Measurements from ENCODE around the gene STK11IP.
"Not testable (repeated sequence)": the region's sequence is repeated elsewhere in the genome, so short reads cannot be mapped to it uniquely, and the experiment has no call there.

STK11IP gene

DNA sequence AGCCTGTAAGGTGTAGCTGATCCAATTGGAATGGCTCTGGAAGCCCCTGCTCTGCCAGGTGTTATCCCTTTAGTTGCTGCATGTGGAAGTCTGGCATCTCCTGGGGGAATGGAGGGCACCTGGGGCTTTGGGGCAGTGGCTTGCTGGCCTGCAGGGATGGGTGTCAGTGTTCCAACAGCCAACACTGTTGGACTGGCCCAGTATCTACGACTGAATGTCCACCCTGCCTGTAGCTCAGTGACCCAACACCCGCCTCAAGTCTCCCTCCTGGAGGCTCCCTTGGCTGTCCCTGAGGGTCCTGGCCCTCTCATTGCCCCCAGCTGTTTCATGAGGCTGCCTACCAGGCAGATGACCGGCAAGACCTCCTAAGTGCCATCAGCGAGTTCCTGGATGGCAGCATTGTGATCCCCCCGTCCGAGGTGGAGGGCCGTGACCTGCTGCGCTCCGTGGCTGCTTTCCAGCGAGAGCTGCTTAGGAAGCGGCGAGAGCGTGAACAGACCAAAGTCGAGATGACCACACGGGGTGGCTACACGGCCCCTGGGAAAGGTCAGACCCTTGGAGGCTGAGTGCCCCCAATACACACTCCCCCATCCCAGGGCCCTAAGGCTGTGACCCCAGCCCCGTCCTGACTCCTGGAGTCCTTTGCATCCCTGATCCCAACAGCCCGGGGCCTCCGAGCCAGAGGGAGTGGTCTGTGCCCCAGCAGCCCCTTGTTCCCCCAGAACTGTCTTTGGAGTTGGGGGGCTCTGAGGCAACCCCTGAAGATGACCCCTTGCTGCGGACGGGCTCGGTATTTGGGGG lies 37.5 kb downstream of the STK11IP start:
- no peak for DNase-seq

DNA sequence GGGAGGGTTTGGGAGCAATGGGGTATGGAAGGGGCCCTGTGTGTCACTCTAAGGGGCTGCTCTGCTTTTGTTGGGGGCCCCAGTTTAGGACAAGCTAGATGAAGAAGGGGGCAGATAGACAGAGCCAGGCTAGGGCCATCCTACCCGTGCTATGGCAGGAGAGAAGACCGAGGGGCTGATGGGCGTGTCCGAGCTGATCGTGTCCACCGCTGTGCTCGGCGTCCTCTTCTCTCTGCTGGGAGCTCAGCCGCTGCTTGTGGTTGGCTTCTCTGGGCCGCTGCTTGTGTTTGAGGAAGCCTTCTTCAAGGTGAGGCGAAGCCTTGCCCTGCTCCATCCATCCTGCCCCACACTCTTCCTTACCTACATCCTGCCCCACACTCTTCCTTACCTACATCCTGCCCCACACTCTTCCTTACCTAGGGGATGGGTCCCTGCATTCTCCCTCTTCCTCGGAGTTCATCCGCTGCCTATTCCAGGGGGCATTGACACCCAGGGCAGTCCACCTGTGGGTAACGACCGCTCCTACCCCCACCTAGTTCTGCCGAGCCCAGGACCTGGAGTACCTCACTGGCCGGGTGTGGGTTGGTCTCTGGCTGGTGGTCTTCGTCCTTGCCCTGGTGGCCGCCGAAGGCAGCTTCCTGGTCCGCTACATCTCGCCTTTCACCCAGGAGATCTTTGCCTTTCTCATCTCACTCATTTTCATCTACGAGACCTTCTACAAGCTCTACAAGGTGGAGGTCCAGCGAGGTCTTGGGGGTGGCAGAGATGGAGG lies 38.7 kb downstream of the STK11IP start:
- DNase-seq: no peak

DNA sequence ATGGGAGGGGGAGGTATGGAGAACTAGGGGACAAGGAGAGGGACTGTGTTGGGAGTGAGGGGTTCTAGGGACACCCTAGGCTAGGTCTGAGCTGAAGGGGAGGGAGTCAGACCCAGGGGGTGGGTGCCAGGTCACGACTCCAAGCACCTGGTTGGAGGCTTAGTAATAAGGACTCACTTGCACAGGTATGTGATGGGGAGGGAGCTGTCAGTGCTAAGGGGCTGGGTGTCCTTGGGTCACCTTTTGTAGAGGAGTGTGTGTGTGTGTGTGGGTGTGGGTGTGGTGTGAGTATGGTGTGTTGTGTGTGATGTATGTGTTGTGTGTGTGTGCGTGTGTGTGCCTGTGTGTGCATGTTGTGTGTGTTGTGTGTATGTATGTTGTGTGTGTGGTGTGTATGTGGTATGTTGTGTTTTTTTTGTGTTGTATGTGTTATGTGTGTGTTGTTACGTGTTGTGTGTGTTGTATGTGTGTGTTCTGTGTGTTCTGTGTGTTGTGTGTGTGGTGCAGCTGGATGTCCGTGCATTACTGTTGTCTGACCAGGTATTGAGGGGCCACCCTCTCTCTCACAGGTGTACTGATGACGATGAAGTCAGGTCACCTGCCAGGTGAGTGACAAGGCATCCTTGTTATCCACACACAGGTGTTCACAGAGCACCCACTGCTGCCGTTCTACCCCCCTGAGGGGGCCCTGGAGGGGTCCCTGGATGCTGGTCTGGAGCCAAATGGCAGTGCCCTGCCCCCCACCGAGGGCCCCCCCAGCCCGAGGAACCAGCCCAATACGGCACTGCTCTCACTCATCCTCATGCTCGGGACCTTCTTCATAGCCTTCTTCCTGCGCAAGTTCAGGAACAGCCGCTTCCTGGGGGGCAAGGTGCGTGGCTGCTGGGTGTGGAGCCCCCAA lies 39.5 kb downstream of the STK11IP start:
- DNase-seq: no peak

DNA sequence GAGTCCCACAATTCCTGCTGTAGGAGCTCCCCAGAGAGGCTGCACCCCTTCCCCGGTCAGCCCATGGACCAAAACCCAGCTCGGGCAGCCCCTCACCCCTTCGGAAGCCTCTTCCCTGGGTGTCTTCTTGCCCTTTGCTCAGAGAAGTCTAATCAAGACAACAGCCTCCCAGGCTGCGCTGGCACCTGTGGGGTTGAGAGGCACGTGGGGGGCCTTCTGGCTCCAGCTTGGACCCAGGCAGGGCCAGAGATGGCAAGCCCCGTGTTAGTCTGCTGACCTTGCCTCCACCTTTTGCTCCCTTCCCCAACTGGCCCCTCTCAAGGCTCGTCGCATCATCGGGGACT lies 40.2 kb downstream of the STK11IP start:
- DNase-seq: no peak

DNA sequence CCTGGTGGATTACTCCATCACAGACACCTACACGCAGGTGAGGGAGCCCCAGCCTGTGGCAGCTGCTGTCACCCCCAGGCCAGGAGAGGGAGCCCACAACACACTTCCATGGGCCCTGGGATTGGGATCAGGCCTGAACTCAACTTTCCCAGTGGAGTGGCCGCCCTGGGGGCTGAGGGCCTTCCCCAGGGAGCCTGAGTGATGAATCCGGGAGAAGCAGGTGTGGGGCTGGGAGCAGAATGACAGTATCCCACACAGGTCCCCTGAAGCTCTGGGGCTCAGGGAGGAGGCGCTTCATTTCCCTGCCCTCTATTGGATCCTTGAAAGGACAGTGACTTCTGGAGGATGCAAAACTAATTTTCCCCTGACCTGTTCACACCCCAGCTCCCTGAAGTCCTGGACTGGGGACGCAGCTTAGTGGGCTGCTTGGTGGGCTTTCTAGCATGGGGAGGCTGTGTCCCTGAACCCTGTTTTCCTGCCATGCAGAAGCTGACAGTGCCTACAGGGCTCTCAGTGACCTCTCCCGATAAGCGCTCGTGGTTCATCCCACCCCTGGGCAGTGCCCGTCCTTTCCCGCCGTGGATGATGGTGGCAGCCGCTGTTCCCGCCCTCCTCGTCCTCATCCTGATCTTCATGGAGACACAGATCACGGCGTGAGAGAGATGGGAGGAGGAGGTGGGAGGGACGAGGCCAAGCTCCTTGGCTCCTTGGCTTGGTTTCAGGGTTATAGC lies 40.7 kb downstream of the STK11IP start:
- DNase-seq: no peak

DNA sequence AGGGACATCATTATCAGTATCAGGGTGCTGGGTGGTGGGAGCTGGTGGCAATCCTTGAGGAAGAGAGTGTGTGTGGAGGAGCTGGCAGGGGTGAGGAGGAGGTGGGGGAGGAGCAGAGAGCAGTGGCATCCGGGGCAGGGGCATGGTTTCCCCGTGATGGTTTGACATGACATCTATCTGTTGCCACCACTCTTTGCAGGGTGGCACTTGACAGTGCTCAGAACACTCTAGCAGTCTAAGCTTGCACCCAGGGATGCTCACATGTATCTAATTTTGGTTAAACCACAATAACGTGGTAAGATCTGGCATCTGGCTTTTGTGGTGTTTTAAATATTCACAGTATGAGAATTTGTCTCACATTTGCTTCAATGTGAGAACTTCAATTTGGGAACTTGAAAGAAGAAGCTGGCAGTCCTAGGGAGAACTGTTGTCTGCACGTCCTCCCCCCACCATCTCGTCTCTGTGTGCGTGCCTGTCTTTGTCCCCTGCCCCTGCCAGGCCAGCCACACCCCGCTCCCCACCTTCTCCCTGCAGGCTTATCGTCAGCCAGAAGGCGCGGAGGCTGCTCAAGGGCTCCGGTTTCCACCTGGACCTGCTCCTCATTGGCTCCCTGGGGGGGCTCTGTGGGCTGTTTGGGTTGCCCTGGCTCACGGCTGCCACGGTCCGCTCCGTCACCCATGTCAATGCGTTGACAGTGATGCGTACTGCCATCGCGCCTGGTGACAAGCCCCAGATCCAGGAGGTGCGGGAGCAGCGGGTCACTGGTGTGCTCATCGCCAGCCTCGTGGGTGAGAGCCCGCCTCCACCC lies 41.5 kb downstream of the STK11IP start:
- DNase-seq: no peak

DNA sequence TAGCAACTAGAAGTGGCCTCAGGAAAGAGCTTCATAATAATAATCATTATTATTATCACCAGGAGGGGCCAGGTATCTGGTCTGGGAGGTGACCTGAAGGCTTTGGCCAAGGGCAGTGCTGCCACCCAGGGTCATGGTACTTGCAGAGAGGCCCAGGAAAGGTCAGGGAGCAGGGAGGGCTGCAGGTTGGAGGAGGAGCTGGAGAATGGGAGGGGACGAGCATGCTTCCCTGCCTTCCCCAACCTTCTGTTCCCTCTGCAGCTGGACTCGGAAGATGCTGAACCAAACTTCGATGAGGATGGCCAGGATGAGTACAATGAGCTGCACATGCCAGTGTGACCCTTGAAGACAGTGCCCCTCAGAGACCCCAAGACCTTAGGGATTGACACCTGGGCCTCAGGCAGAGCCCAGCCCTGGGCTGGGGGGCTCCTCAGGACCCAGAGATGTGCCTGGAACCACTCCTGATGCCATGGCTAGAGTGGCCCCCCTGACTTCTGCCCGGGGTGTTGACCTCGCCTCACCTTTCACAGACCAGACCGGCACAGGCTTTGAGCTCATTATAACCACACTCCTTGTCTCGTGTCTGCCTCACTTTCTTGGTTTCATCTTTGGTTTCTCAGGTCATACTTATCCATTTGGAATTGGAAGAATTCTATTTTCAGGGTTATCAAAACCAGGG lies 43.9 kb downstream of the STK11IP start:
- no peak for DNase-seq

DNA sequence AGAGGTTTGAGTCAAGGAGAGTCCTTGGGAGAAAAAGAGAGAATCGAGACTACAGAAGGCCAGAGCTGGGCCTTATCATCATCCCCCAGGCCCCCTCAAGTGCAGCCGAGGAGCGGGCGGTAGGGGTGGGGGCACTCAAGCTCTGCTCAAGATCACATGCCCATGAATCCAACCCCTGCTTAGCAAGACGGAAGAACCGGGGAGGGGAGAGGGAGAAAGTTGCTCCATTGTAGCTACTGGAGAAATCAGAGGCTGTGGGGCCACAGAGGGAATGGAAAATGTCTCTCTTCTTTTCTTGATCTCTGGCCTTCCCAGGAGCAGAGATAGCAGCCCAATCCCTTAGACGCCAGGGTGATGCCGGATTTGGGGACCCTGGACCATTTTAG lies 44.4 kb downstream of the STK11IP start:
- no peak for DNase-seq

DNA sequence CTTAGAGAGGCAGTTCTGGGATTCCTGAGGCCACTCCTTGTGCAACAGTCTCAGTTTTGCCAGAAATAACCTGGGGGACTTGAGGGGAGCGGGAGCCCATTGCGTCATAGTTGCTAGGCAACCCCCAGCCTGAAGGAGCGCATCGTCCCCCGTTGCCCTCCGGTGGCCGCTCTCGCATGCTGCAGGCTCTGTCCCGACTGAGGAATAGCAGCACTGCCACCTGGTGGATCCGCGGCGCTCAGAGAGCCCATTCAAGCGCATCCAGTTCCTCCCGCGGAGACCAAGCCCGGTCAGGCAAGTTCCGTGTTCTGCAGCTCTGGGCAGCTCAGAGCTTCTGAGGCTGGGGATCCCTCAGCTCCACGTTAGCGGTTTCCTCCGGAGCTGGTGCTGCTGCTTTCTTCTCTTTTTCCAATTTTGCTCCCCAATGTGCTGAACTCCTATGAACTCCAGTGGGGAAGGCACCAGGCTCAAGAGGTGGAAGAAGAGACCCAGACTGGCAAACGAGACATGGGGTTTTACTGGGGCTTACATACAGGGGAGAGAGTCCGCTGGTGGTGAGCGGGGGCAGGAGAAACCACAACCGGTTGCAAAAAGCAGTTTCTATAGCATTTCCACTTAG lies 44.9 kb downstream of the STK11IP start:
- peak; percentile 91 for DNase-seq

DNA sequence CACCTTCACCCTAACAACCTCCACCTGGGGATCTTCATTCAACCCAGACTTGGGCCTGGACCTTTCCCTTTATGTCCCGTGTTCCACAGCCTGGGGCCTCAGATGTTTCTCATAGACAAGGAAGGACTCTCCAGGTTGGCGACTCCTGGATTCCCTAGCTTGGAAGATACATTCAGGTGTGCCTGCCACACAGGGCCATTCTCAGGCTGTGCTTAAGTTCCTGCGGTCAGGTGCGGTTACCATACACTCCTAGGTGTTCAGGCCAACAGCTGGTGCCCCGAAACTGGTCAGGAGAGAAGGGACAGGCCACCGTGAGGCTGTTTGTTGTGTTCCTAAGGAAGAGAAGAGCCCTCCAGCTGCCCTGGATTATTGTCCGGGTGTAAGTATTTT lies 45.4 kb downstream of the STK11IP start:
- DNase-seq: no peak

DNA sequence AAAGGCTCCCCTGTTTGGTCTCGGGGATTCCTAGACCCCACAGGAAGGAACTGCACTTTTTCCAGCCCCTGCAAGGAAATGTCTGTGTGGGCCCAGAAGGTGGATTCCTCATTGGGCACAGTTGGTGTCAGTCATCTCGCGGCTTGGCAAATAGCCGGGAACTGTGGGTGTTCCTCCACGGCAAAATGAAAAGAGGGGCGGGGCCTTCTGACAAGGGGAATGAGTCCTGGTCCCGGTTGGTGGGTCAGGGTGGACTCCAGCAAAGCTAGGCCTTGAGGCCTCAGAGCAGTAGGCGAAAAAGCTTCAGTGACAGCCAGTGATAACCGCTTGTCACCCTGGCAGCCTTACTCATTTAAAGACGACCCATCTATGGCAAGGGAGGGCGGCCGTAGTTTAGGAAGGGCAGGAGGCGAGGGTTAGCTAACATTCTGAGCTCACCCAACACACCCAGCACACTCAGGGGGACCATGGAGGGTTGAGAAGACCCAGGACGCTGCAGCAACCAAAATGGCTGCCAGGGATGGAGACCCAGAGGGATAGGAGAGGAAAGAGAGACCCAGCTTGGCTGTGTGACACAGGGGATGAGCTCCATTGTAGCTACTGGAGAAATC lies 46.2 kb downstream of the STK11IP start:
- no peak for DNase-seq

DNA sequence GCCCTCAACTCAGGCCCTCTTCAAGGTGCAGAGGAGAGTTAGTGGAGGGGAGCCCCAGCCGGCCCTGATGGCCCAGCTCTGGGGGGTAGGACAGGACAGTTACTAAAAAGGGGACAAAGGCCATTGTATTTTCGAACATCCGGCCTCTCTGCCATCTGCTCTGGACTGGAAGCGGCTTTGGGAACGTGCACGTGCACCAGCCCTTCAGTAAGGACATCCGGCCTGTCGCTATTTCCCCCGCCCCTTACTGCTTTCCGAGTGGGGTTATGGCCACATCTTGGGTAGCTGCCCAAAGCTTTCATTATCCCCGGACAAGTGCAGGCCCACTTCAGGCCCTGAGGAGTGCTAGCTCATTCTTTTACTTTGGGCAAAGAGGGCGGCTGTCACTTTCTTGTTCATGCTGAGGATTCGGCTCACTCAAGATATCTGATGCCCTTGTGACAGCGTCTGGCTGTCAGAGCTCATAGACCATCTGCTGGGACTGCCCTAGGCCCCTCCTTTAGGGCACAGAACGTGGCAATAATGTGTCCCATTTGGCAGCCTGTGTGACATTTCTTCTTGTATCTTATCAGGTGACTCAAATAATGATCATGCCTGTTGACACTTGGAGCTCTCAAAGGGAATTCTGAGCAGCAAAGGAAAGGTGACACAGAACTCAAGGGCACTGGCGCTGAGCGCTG lies 47.3 kb downstream of the STK11IP start:
- no peak for DNase-seq

DNA sequence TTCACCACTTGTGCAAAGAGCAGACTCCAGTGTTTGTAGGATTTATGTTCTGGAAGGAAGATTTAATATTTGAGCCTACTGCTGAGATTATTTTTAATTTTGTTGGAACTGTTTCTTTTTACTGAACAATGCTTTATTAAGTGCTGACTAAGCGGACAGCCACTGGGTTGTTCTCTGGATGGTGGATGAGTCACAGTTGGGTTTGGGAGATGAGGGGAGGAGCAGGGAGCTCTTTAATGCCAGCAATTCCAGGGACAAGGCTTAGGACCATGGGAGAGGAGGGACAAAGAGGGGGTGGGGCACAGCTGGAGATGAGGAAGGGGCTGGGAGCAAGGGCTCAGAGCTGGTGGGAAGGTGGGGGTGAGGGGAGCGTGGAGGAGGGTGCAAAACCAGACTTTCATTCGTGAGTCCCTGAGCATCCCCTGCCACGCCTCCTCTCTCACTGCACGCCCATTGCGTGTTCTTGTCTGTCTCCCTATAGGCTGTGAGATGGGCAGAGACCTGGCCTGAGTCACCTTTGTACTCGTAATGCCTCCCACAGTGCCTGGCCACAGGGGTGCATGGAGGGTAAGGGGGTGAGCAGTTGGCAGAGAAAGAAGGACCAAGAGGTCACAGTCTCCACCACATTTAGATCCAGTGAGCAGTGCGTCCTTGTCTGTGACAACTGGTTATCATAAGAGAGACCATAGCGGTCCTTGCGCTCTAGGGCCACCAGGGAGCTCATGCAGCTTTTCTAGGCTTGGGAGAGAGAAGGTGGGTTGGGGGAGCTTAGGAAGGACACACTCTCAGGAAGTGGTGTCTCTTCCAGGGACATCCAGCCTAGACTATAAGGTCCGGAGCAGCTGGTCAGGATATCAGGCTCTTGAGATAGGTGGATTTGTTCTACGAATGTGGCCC lies 48.2 kb downstream of the STK11IP start:
- DNase-seq: no peak

DNA sequence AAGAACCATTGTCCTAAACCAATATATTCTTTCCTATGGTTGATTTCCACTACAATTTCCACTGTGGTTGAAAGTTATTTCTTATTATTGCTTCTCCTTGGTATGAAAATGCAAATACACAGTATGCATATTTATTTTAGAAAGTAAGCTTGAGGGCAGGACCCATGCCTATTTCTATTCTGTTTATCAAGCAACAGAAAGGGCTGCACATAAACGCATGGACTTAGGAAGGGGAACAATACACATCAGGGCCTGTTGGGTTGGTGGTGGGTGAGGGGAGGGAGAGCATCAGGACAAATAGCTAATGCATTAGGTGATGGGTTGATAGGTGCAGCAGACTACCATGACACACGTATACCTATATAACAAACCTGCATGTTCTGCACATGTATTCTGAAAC lies 50.5 kb downstream of the STK11IP start:
- no peak for DNase-seq

DNA sequence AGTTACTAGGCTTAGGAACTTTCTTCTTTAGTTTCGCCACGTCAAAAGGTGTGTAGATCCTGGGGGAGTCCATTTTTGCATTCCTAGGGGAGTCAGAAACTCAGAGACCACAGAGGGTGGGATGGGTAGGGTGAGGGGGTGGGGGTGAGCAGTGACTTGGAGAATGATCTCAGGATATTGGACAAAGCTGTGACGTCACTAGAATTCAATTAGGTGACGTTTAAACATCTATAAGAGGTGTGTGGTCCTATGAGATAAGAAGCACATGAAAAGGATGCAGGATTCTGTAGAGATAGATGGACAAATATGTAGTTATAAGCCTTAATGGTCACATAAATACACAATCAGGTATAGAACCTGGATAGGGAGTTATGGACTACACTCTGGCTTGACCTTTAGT lies 51.3 kb downstream of the STK11IP start:
- DNase-seq: no peak

DNA sequence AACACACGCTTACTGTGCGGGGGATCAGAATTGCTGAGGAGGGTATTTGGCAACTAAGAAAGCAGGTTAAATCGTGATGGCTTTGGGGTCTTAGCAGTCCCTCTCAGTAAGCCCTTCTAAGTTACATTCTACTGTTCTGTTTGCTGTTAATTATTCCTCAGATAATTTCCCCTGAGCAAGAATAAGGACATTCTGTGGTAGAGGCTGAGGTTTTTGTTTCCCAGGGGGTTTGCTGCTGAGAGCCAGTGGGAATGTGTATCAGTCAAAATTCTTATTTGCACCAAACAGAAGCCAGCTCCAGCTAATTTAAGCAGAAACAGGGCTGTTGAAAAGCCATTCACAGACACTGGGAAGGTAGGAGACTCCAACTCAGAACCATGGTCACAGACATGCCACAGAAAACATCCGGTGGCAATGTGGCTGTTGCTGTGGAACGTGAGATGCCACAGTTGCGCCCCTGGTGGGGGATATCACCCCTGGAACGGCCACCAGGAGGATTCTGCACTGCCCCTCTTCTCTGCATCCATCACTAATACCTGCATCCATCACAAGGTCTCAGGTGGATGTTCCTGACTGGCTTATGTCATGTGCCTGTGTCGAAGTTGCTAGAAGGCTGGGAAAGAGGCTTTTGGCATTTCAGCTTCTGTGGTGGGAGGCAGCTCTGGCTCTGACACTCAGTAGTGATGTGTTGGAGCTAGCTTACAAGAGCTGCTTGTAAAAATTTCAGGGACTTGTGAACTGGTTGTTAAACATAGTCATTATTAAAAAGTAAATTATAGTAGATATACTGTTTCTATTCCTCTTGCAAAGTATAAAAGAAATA lies 53.0 kb downstream of the STK11IP start:
- DNase-seq: no peak

DNA sequence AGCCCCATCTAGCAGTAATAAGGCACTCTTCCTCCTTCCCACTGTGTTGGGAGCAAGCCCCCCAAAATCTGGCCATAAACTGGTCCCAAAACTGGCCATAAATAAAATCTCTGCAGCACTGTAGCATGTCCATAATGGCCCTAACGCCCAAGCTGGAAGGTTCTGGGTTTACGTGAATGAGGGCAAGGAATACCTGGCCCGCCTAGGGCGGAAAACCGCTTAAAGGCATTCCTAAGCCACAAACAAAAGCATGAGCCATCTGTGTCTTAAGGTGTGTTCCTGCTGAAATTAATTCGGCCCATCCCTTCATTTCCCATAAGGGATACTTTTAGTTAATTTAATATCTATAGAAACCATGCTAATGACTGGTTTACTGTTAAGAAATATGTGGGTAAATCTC lies 54.0 kb downstream of the STK11IP start:
- not testable (repeated sequence) for DNase-seq

DNA sequence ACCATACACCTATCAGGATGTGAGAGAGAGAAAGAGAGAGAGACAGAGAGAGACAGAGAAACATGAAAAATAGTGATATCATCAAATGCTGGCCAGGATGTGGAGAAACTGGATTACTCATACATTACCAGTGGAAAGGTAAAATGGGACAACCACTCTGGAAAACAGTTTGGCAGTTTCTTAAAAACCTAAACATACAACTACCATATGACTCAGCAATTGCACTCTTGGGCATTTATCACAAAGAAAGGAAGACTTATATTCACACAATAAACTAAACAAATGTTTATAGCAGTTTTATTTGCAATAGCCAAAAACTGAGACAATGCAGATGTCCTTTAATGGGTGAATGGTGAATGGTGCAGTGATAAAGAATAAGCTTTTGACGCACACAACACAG lies 58.9 kb downstream of the STK11IP start:
- DNase-seq: no peak

All from NCI-H748 treated with DMSO at 0.1 percent for 48 hours (cell line).